HG02885 (cell line): ENCODE results near the gene FOXK1.

ENCODE experiments used
- ATAC-seq: cut with Tn5 transposase; IDR thresholded peaks from one replicate; pipeline ENCODE4 v1.9.1; 2021; ENCODE audit warnings: mild to moderate bottlenecking; ENCODE audit not compliant: unreplicated experiment, poor library complexity

The FOXK1 gene

DNA sequence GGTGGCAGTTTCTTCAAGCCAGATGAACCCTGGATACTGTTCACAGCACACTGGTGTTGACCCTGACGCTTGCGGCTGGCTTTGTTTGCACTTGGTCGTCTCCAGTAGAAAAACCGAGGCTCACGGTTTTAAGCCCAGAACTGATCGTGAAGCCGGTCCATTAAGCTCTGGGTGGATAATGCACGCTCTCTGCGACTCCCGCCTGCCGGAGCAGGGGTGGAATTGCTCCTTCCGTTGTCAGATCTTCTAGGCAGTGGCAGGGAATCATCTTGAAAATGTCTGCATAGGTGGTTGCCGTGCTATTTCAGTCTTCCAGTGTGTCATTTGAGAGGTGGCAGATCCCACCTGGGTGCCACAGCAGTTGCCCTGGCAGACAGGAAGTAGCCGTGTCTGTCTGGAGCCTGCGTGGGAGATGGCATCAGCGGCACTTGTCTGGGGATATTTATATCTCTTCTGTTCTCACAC, 57.5 kb downstream of the FOXK1 start:
- ATAC-seq: no peak

DNA sequence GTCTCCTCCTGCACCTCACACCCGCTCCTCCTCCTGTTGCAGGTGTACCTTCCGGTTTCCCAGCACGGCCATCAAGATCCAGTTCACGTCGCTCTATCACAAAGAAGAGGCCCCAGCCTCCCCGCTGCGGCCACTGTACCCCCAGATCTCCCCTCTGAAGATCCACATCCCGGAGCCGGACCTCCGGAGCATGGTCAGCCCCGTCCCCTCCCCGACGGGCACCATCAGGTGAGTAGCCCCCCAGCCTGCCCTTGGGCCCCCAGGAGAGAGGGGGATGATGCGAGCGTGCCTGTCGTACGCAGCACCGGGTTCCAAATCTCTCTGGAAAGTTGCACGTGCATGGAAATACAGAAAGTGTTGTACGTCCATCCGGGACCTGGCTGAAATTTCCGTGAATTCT, 58.7 kb downstream of the FOXK1 start:
- ATAC-seq: no peak

DNA sequence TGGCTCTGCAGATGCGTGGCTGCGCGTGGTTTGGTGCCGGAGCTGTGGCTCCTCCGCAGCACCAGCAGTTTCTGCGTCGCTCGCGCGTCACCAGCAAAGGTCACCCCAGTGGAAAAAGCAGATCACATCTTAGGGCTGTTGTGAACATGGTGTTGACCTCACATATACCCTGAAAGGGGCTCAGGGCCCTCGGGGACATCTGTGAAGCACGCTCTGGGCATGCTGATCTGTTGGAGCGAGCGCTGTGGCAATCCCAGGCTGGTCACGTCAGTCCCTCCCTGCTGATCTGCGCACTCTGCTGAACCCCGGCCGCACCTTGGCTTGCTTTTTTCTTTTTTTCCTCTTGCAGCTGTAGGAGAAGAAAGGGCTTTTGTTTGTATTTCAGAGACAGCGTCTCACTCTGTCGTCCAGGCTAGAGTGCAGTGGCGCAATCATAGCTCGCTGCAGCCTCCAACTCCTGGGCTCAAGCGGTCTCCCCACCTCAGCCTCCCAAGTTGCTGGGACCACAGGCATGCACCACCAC, 60.0 kb downstream of the FOXK1 start:
- ATAC-seq: no peak

GRCh38 chr7:4742852-4743251, 60.8 kb downstream of the FOXK1 start:
- ATAC-seq: no peak

GRCh38 chr7:4744391-4745264, 62.5 kb downstream of the FOXK1 start:
- peak; percentile 71 for ATAC-seq

DNA sequence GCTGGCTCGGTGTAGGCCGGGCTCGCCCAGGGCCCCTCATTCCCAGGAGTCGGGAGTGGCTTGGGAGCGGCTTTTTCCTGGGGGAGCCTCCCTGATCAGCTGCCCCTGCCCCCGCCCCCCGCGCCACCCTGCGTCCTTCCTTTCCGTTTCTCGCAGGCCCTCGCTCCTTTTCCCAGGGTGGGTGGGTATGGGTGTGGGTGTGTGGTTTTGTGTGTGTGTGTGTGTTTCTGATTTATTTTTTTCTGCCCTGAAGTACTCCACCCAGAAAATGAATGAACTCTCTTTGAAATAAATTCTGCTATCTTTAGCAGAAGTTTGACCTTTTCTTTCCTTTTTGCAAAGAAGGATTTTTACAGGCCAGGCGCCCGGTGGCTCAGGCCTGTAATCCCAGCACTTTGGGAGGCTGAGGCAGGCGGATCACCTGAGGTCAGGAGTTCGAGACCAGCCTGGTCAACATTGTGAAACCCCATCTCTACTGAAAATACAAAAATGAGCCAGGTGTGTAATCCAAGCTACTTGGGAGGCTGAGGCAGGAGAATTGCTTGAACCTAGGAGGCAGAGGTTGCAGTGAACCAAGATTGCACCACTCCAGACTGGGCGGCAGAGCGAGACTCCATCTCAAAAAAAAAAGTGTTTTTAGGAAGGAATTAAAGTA, 63.3 kb downstream of the FOXK1 start:
- peak; percentile 24 for ATAC-seq

DNA sequence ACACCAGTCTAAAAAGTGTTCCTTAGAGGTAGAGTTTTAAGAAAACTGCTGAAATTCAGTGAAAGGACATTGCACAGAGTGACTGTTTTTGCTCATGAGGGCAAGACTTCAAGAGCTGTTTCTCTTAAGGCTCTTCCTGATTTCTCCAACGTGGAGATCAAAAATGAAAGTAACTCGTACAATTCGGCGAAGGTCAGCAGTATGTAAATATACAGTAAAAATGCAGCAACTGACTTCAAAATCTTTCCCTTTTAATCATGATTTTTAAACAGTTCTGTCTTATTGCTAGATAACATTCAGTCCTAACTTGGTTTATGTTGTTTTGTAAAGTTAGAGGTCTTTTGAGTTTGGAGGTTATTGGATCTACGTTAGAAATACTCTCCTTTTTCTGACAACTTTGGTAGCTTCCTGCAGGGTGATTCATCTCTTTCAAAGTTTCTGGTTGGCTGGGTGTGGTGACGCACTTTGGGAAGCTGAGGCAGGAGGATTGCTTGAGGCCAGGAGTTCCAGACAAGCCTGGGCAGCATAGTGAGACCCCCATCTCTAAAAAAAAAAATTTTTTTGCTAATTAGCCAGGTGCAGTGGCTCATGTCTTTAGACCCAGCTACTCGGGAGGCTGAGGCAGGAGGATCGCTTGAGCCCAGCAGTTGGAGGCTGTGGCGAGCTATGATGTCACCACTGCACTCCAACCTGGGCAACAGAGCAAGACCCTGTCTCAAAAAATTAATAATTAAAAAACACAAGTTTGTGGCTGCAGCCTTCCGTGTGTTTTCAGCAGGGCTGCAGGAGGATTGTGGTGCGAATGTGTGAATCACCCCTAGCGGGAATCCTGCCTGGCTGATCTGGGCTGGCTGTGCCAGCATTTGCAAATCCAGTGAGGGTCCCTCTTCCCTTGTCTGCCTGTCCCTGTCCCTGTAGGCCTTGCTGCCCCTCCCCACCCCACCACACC, 64.2 kb downstream of the FOXK1 start:
- ATAC-seq: no peak

GRCh38 chr7:4747013-4747412, 64.9 kb downstream of the FOXK1 start:
- no peak for ATAC-seq

DNA sequence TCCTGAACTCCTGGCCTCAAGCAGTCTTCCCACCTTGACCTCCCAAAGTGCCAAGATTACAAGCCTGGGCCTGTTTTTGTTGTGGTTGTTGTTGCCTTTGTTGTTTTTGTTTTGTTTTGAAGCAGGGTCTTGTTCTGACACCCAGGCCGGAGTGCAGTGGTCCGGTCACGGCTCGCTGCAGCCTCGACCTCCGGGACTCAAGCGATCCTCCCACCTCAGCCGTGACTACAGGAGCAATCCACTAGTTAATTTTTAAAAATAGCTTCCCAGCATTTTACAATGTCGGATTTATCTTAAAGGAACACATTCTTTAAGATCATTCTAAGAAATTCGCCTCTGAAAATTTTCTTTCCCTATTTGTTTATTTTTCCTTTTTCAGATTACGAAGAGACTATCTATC, 65.7 kb downstream of the FOXK1 start:
- ATAC-seq: no peak

DNA sequence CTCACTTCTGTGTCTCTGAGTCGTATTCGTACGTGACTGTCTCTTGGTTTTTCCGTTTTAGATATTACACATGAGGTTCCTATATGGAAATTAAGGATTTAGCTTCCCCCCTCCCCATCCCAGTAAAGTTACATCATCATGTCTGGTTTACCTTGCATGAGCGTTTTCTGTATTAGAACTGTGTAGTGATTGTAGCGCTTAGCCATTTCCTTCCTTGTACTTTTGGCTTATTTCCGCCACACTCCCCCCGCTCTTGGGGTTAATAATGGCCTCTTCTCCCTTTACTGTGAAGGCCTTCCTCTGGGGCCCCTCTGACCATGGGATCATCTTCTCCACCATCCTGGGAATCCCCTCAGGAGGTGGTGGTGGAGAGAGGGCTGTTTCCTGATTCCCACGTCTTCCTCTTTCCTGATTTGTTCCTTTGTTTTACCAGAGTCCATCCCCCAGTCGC, 66.2 kb downstream of the FOXK1 start:
- ATAC-seq: peak; percentile 39

- no peak for ATAC-seq
These were observed 67.3 kb downstream of the FOXK1 start for GRCh38 chr7:4749363-4749762.

DNA sequence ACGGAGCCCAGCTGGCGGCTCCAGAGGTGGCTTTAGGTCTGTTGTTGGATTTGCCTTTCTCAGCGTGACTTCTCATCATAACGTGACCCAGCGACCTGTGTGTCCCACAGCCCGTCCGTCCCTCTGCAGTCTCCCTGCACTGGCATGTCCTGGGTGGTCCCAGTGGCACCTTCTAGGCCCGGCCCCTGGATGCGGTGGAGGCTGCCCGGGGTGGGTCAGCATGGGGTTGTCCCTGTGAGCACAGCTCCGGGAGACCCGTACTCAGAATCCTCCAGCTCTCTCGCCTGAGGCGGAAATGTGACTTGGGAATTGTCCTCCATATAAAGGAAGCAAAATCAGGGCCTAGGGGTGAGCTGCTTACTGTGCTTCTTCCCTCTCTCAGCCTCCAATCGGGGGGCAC, 67.7 kb downstream of the FOXK1 start:
- ATAC-seq: no peak

DNA sequence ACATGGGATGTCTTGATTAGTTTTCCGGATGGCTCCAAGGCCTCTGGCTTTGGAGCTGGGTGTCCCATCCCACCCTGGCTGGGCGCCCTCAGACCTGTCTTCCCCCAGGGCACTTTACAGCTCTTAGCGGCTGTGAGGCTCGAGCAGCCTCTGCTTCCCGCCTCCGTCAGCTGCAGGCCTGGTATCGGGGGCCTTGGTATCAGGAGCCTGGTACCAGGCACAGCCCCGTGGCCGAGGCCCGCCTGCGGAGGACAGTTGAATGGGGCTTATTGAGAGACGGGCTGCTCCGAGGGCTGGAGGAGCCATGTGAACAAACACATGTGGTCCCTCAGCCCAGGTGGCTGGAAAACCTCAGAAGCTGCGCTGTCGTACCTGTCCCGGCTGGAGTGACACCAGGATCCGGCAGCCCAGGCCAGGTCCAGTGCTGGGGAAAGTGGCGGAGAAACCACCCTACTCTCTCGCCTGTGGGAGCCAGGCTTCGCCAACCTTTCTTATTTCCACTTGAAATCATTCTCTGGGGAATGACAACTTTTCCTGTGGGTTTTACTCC, 69.4 kb downstream of the FOXK1 start:
- no peak for ATAC-seq

- ATAC-seq: peak; percentile 94
These were observed 71.7 kb downstream of the FOXK1 start for GRCh38 chr7:4753598-4754432.

DNA sequence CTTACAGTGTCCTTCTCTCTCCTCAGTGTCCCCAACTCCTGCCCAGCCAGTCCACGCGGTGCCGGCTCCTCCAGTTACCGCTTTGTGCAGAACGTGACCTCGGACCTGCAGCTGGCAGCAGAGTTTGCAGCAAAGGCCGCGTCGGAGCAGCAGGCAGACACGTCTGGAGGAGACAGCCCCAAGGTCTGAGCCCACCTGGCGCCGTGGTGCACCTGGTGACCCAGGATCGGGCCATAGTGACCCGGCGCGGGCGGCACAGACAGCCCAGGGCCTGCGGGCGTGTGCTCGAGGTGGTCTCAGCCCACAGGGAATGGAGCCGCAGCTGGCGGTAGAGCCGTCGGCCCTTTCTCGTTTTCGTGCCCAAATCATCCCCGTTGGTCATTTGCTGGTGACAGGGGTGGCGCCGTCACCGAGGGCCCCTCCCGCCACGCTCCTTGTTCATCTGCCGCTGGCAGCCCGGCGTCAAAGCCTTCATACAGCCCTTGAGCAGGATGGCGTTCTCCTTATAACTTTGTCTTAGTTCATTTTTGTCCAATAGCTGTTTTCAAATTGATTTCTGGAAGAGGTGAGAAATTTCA, 72.4 kb downstream of the FOXK1 start:
- ATAC-seq: no peak

DNA sequence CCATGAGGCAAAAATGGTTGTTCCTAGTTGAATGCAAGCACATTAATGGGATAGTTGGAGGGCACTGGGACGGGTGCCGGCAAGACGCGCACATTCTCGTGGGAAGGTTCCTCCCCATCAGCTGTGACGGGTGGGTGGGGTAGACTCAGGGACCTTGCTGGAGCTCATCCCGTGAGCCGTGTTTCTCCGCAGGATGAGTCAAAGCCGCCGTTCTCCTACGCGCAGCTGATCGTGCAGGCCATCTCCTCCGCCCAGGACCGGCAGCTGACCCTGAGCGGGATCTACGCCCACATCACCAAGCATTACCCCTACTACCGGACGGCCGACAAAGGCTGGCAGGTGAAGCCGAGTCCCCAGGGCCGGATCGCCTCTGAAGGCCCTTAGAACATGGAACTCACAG, 73.0 kb downstream of the FOXK1 start:
- ATAC-seq: no peak

DNA sequence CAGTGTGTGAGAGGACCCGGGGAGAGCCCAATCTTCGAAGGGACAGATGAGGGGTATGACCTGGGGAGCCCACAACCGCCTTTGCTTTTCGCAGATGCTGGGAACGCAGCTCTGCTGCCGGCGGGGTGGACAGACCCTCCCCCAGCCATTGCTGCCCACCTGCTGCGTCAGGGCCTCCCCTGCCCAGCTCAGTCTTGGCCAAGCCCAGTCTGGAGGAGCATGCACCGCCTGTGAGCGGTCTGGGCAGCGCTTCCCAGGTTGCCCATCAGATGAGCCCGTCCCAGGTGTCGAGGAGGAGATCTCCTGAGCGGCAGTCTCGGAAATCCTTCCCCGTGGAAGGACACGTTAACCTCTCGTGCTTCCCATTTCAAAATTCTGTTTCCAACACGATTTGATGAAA, 76.0 kb downstream of the FOXK1 start:
- no peak for ATAC-seq

DNA sequence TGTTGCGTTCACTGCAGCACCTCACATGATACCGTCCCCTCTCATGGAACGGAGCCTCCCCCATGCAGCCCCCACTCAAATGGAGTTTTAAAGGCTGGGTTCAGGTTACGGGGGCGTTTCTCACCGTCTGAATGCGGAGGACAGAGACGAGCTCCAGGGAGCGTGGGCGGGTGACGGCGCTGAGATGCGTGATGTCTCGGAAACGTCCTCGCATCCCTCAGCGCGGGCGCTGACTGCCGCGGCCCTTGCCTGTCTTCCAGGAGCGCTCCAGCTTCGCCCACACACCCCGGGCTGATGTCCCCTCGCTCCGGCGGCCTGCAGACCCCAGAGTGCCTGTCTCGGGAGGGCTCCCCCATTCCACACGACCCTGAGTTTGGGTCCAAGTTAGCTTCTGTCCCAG, 76.7 kb downstream of the FOXK1 start:
- ATAC-seq: no peak

- ATAC-seq: no peak
These were observed 77.1 kb downstream of the FOXK1 start for GRCh38 chr7:4759211-4759610.
